ENCODE measurements around the gene DDB1.

- TF ChIP-seq CTCF (IDR thresholded peaks at IDR 0.05; ENCODE audit: poor library complexity) (no peak), EZH2phosphoT487 (IDR thresholded peaks at IDR 0.05; ENCODE audit: low read depth, severe bottlenecking, unreplicated experiment) (no peak), EZH2 (IDR thresholded peaks at IDR 0.05; ENCODE audit: borderline replicate concordance) (no peak)
Observed at GRCh38 chr11:61268588-61269250, 64.2 kb downstream of the DDB1 start.

Data from hepatocyte (in vitro differentiated cells).